Vagina (tissue), 2 donors: ENCODE measurements around the gene NTRK3.

Experiments
- CTCF ChIP-seq, 3 experiments: fragments of 450-650 bp in 2 of 3; fragments of 200-600 bp in 1 of 3; sonication (generic) in 1 of 3; IDR thresholded peaks; one replicate each; pipeline ENCODE4 v1.5.1; 2017 to 2019; ENCODE audit warnings: antibody characterized with exemption in 3 of 3, mild to moderate bottlenecking in 2 of 3, moderate library complexity in 2 of 3
- POLR2A ChIP-seq, 2 donors: fragments of 450-650 bp; IDR thresholded peaks; one replicate each; pipeline ENCODE4 v1.6.1; 2017; ENCODE audit warnings: antibody characterized with exemption in 2 of 2, mild to moderate bottlenecking in 2 of 2, moderate library complexity in 2 of 2

- no peak for TF ChIP-seq CTCF (IDR thresholded peaks at IDR 0.05)
- TF ChIP-seq POLR2A (IDR thresholded peaks at IDR 0.05): no peak
These were observed 179.1 kb downstream of the NTRK3 start for GRCh38 chr15:88077296-88078020.
